ENCODE data around the gene SPEM1. TPM values are rescaled to one million over a fixed set of nuclear protein-coding genes. Genes with fewer than 3 reads are reported as not detected.
A peak's percentile ranks its signal among the peaks of the same experiment; 100 is the strongest.

Gene SPEM1
- total and polyA plus RNA-seq, 9 donors, result not detected

GRCh38 chr17:7403977-7404736 lies 16.0 kb upstream of the SPEM1 start, which contains the start of gene TMEM256:
Gene TMEM256 (minus strand): TSS chr17:7404097. CDS start chr17:7404084, 13 bp downstream.
- peak within 1 kb of the TSS; percentile 65 for H3K4me3 ChIP-seq
- WGBS, 3 donors, result 0 to 1% (median 0%) methylated on average over 49 of the region's 49 CpGs
- H3K4me1 ChIP-seq (ENCODE audit: insufficient read depth), result peaks cover 5% of the 10 kb centered on the region
- H3K9me3 ChIP-seq, result no peaks in the 10 kb centered on the region
- TF ChIP-seq POLR2A (IDR thresholded peaks at IDR 0.05) (peak; percentile 99), EP300 (IDR thresholded peaks at IDR 0.05) (peak; percentile 8), CTCF (IDR thresholded peaks at IDR 0.05) (peak in 2 of 3 donors; percentile 35 to 46)
- DNase-seq, result peak; percentile 97 to 99 (median 98)
- intact Hi-C loops (cut with DNase I), result no loop called here
- no peaks in the 10 kb centered on the region for H3K36me3 ChIP-seq
- peak within 1 kb of the TSS; percentile 89 to 95 for H3K27ac ChIP-seq
- H3K27me3 ChIP-seq, result no peaks in the 10 kb centered on the region

- H3K27me3 ChIP-seq, result no peaks in the 10 kb centered on the region
- peak overlapping the region; percentile 89 to 95 for H3K27ac ChIP-seq
- peak in 2 of 5 donors; percentile 80 to 86 for DNase-seq
- H3K9me3 ChIP-seq, result no peaks in the 10 kb centered on the region
- 0 to 1% (median 0%) methylated on average over 25 to 65 of the region's 65 CpGs for WGBS, 3 donors
- TF ChIP-seq EP300 (IDR thresholded peaks at IDR 0.05) (no peak), POLR2A (IDR thresholded peaks at IDR 0.05) (peak; percentile 70), CTCF (IDR thresholded peaks at IDR 0.05) (peak in 2 of 3 donors; percentile 20 to 27)
- intact Hi-C loops (cut with DNase I), result loop anchor here in 1 of 4 donors (5.0 kb wide), 1 partner anchor 58 kb away; no protein-coding TSS in a partner anchor
- H3K4me3 ChIP-seq, result peak overlapping the region; percentile 65
- peaks cover 5% of the 10 kb centered on the region for H3K4me1 ChIP-seq (ENCODE audit: insufficient read depth)
- no peaks in the 10 kb centered on the region for H3K36me3 ChIP-seq
These were observed 15.3 kb upstream of the SPEM1 start for GRCh38 chr17:7404737-7405349.

GRCh38 chr17:7405350-7406234 lies 14.5 kb upstream of the SPEM1 start:
- H3K4me3 ChIP-seq, result peak overlapping the region; percentile 65
- DNase-seq, result peak in 4 of 5 donors; percentile 46 to 72 (median 60)
- H3K4me1 ChIP-seq (ENCODE audit: insufficient read depth), result peaks cover 5% of the 10 kb centered on the region
- H3K36me3 ChIP-seq, result no peaks in the 10 kb centered on the region
- no peaks in the 10 kb centered on the region for H3K9me3 ChIP-seq
- no peak for TF ChIP-seq CTCF (IDR thresholded peaks at IDR 0.05)
- TF ChIP-seq EP300 (IDR thresholded peaks at IDR 0.05), result no peak
- TF ChIP-seq POLR2A (IDR thresholded peaks at IDR 0.05), result peak; percentile 10
- no peaks in the 10 kb centered on the region for H3K27me3 ChIP-seq
- peak overlapping the region; percentile 89 to 95 for H3K27ac ChIP-seq
- 2 to 6% (median 5%) methylated on average over 24 to 38 of the region's 38 CpGs for WGBS, 3 donors
- intact Hi-C loops (cut with DNase I), result loop anchor here in 1 of 4 donors (5.0 kb wide), 1 partner anchor 58 kb away; no protein-coding TSS in a partner anchor
